GM19324 (cell line): ENCODE data around the gene MAP3K20.
"Not testable (repeated sequence)": the region's sequence is repeated elsewhere in the genome, so short reads cannot be mapped to it uniquely, and the experiment has no call there.

Experiments
- ATAC-seq: cut with Tn5 transposase; IDR thresholded peaks from one replicate; pipeline ENCODE4 v1.9.1; 2021; ENCODE audit warnings: mild to moderate bottlenecking, moderate library complexity; ENCODE audit not compliant: unreplicated experiment, low FRiP score

MAP3K20 gene

GRCh38 chr2:173290518-173290917 lies 214.9 kb downstream of the MAP3K20 start:
- ATAC-seq: no peak

GRCh38 chr2:173291412-173291811 lies 215.8 kb downstream of the MAP3K20 start:
- no peak for ATAC-seq

DNA sequence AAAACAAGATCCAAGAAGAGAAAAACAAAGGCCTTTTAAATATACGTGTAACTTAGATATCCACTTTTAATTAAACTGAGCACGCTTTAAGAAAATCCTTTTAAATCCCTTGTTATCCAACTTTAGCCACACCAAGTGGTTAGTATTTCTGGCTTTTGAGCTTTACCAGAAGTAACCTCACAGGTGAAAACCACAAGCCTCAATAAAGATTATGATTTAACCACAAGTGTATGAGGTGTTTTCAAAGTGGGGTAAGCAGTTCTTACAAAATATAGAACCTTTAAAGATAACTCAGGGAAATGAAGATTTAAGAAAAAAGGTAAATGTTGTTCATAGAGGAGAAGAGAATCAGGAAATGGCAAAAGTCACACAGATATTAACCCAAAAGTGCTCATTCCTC lies 220.6 kb downstream of the MAP3K20 start:
- no peak for ATAC-seq

- ATAC-seq: no peak
Observed at GRCh38 chr2:173298536-173299097, 223.0 kb downstream of the MAP3K20 start.

- no peak for ATAC-seq
Observed at GRCh38 chr2:173299764-173300163, 224.1 kb downstream of the MAP3K20 start.

DNA sequence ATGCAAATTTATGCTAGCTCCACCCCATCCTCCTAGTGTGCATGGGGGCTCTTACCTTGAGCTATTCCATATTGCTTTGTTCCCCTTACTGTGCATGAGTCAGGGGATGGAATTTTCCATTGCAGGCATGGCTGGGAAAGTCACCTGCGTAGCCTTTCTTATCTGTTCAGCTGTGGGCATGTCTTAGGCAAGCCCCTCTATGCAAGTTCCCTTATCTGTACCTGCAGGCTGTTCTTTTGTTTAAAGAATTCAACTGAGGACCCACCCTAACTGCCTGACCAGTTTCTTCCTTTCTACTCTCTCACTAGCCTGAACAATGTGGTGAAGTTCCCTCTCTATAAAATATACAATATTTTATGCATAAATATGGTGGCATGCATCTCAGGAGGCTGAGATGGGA lies 224.8 kb downstream of the MAP3K20 start:
- no peak for ATAC-seq

DNA sequence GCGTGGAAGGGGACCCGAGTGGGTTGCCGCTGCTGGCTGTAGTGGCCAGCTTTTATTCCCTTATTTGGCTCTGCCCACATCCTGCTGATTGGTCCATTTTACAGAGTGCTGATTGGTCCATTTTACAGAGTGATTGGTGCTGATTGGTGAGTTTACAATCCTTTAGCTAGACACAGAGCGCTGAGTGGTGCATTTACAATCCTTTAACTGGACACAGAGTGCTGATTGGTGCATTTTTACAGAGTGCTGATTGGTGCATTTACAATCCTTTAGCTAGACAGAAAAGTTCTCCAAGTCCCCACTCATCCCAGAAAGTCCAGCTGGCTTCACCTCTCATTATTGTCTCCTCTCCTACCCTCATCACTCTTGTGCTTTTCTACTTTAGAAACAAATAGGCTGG lies 225.9 kb downstream of the MAP3K20 start:
- not testable (repeated sequence) for ATAC-seq

DNA sequence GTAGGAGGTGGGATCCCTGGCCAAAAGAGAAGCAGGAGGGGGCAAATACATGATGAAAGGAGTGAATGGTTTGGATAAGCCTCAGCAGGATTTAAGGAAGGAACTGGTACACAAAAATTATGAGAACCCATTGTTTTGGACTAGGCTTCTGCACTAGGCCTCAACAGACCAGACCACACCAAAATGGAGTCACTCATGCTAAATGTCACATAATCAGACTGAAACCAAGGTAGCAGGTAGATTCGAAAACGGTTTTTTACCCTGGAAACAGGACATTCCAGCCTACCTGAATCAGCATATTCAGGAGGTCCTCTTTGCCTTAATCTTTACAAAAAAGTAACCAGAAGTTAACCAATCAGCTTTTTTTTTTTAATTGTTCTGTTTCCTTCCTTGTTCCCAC lies 229.7 kb downstream of the MAP3K20 start:
- ATAC-seq: no peak

DNA sequence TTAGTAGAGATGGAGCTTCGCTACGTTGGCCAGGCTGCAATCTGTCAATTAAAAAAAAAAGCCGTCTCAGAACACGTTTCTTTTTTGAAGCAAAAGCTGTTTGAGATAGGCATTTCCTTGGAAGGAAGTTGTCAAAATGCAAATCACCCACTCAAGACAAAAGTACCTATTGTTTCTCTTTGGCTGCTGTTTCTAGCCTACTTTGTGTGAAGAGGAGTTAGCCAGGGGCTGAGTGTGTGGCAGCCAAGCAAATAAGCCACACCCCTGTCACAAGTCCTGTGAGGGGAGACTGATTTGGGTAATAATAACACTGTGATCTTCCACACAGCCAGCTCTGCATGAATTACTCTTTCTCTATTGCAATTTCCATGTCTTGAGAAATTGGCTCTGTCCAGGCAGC lies 231.6 kb downstream of the MAP3K20 start:
- ATAC-seq: no peak

GRCh38 chr2:173309370-173309769 lies 233.7 kb downstream of the MAP3K20 start:
- not testable (repeated sequence) for ATAC-seq

- ATAC-seq: no peak
Observed at GRCh38 chr2:173311844-173312606, 236.4 kb downstream of the MAP3K20 start.
